Measurements from ENCODE around the gene SCAI. TPM values are rescaled to one million over a fixed set of nuclear protein-coding genes. Genes with fewer than 3 reads are reported as not detected.

The SCAI gene
- total RNA-seq, 3 donors from 2014 or later (not counting 1 experiment from before 2014, with no cell fraction given): 8.5 to 13.0 (median 10.7) TPM

DNA sequence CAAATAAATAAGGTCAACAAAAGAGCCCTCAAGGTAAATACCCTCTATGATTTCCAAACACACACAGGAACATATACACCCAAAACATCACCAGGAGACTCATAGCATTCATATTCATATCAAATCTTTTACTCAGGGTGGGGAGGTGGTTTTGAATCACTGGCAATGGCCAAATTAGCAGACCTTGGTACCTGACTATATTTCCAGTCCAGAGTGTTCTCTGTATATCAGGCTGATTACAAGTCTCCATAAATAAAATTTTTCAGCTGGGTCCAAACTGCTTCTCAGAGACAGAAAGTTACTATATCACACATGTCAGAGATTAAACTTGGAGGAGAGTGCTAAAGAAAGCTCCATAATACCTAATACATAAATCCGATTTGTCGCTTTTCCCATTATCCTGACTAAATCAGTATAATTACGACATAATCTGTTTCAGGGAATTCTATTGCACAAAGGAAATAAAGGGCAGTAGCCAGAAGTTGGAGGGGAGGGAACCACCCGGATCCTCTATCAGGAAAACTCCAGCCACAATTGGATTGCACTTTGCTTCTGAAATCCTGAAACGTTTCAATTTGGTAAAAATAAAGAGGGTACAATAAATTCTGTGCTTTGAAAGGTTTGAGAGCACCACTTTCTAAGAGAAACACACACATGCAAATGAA lies 195.5 kb downstream of the SCAI start:
- Histone ChIP-seq H3K4me1 (ENCODE audit: control insufficient read depth, insufficient read depth, low read length) (no peaks in the 10 kb centered on the region), H3K27ac (ENCODE audit: low read length) (no peak overlapping the region), H3K36me3 (ENCODE audit: control insufficient read depth, insufficient read depth, low read length) (no peaks in the 10 kb centered on the region), H3K9me3 (ENCODE audit: control insufficient read depth, insufficient read depth, low read length) (no peaks in the 10 kb centered on the region), H3K4me3 (ENCODE audit: low read length) (no peak overlapping the region), H3K27me3 (ENCODE audit: control insufficient read depth, insufficient read depth, low read length) (no peaks in the 10 kb centered on the region)
- no peak overlapping the region for H3K4me3 Mint-ChIP-seq
- 100% methylated on average over 2 of the region's 5 CpGs for WGBS (ENCODE audit: insufficient coverage)
- no peaks in the 10 kb centered on the region for H3K9me3 Mint-ChIP-seq
- no peaks in the 10 kb centered on the region for H3K36me3 Mint-ChIP-seq
- DNase-seq (no peak), ATAC-seq (no peak)
- no peaks in the 10 kb centered on the region for H3K27me3 Mint-ChIP-seq (ENCODE audit: low read depth in 2 of 2)
- TF ChIP-seq CTCF (IDR thresholded peaks at IDR 0.05): no peak
- no peak overlapping the region for H3K27ac Mint-ChIP-seq
- peaks cover 0 to under 1% of the 10 kb centered on the region in 2 donors for H3K4me1 Mint-ChIP-seq
- intact Hi-C loops (cut with micrococcal nuclease): no loop called here

GRCh38 chr9:124946167-124946566 lies 197.2 kb downstream of the SCAI start:
- no peaks in the 10 kb centered on the region for H3K9me3 ChIP-seq (ENCODE audit: control insufficient read depth, insufficient read depth, low read length)
- peaks cover 10 to 15% of the 10 kb centered on the region in 2 donors for H3K4me1 Mint-ChIP-seq
- H3K4me1 ChIP-seq (ENCODE audit: control insufficient read depth, insufficient read depth, low read length): peaks cover 8% of the 10 kb centered on the region
- ATAC-seq (no peak), DNase-seq (no peak)
- H3K36me3 Mint-ChIP-seq: no peaks in the 10 kb centered on the region
- no peak overlapping the region for H3K27ac ChIP-seq (ENCODE audit: low read length)
- H3K4me3 Mint-ChIP-seq: no peak overlapping the region
- H3K27me3 ChIP-seq (ENCODE audit: control insufficient read depth, insufficient read depth, low read length): no peaks in the 10 kb centered on the region
- no peaks in the 10 kb centered on the region for H3K36me3 ChIP-seq (ENCODE audit: control insufficient read depth, insufficient read depth, low read length)
- H3K27me3 Mint-ChIP-seq (ENCODE audit: low read depth in 2 of 2): no peaks in the 10 kb centered on the region
- intact Hi-C loops (cut with micrococcal nuclease): no loop called here
- H3K9me3 Mint-ChIP-seq: no peaks in the 10 kb centered on the region
- no CpG with 5 or more reads among the region's 1 CpG for WGBS (ENCODE audit: insufficient coverage)
- no peak for TF ChIP-seq CTCF (IDR thresholded peaks at IDR 0.05)
- H3K27ac Mint-ChIP-seq: no peak overlapping the region
- no peak overlapping the region for H3K4me3 ChIP-seq (ENCODE audit: low read length)

GRCh38 chr9:124941679-124942561 lies 201.4 kb downstream of the SCAI start:
- H3K4me3 Mint-ChIP-seq: peak overlapping the region; percentile 97
- peak overlapping the region; percentile 98 for H3K4me3 ChIP-seq (ENCODE audit: low read length)
- H3K9me3 ChIP-seq (ENCODE audit: control insufficient read depth, insufficient read depth, low read length): no peaks in the 10 kb centered on the region
- no peaks in the 10 kb centered on the region for H3K36me3 ChIP-seq (ENCODE audit: control insufficient read depth, insufficient read depth, low read length)
- H3K27ac ChIP-seq (ENCODE audit: low read length): peak overlapping the region; percentile 98
- intact Hi-C loops (cut with micrococcal nuclease): loop anchor here (1.0 to 5.0 kb wide), 5 partner anchors 72 to 525 kb away; partner anchors contain the start of genes NR6A1, PPP6C, PSMB7 and SCAI
- H3K4me1 Mint-ChIP-seq: peaks cover 22 to 24% of the 10 kb centered on the region in 2 donors
- peak; percentile 57 to 81 for DNase-seq
- ATAC-seq: peak; percentile 30 to 49 (median 36)
- TF ChIP-seq CTCF (IDR thresholded peaks at IDR 0.05): no peak
- peak overlapping the region; percentile 91 to 95 for H3K27ac Mint-ChIP-seq
- H3K27me3 ChIP-seq (ENCODE audit: control insufficient read depth, insufficient read depth, low read length): no peaks in the 10 kb centered on the region
- no peaks in the 10 kb centered on the region for H3K9me3 Mint-ChIP-seq
- no peaks in the 10 kb centered on the region for H3K27me3 Mint-ChIP-seq (ENCODE audit: low read depth in 2 of 2)
- WGBS (ENCODE audit: insufficient coverage): 19% methylated on average over 31 of the region's 31 CpGs
- H3K36me3 Mint-ChIP-seq: no peaks in the 10 kb centered on the region
- H3K4me1 ChIP-seq (ENCODE audit: control insufficient read depth, insufficient read depth, low read length): peaks cover 14% of the 10 kb centered on the region
